ENCODE results near the gene NAPA. TPM values are rescaled to one million over a fixed set of nuclear protein-coding genes. Genes with fewer than 3 reads are reported as not detected.

NAPA gene
- polyA plus RNA-seq, 1 donor from 2014 or later = 100 TPM

GRCh38 chr19:47509973-47510372, 4.9 kb downstream of the NAPA start (continued):
- no peak for TF ChIP-seq CTCF (IDR thresholded peaks at IDR 0.05; ENCODE audit: poor library complexity, severe bottlenecking)

- Histone ChIP-seq H3K36me3 (ENCODE audit: insufficient read depth, low read length) (no peaks in the 10 kb centered on the region), H3K27me3 (ENCODE audit: insufficient read depth, low read depth, low read length) (no peaks in the 10 kb centered on the region), H3K4me2 (ENCODE audit: low read length) (no peak overlapping the region), H3K9me3 (ENCODE audit: low read length) (no peaks in the 10 kb centered on the region), H3K9me2 (ENCODE audit: insufficient read depth, low read length) (no peaks in the 10 kb centered on the region), H4K20me1 (ENCODE audit: insufficient read depth) (no peaks in the 10 kb centered on the region), H3K9ac (ENCODE audit: low read length) (peak overlapping the region; percentile 23), H3K27ac (ENCODE audit: low read length) (no peak overlapping the region), H3K4me3 (ENCODE audit: low read length) (no peak overlapping the region), H2AFZ (ENCODE audit: low read depth, low read length) (no peak overlapping the region), H3K79me2 (replicated peaks; ENCODE audit: insufficient read depth, low read length) (peaks cover 49% of the 10 kb centered on the region), H3F3A (ENCODE audit: insufficient read depth, low read length, poor library complexity, severe bottlenecking) (no peaks in the 10 kb centered on the region)
- TF ChIP-seq MXI1 (conservative IDR thresholded peaks at IDR 0.05; ENCODE audit: poor library complexity, severe bottlenecking) (no peak), REST (IDR thresholded peaks at IDR 0.05; ENCODE audit: borderline replicate concordance) (no peak), RAD21 (conservative IDR thresholded peaks at IDR 0.05) (no peak), SMC3 (conservative IDR thresholded peaks at IDR 0.05; ENCODE audit: poor library complexity) (no peak), TAF1 (IDR thresholded peaks at IDR 0.05; ENCODE audit: low read depth) (no peak), EZH2 (IDR thresholded peaks at IDR 0.05; ENCODE audit: borderline replicate concordance, insufficient read depth, low read length, poor library complexity, severe bottlenecking) (no peak), POLR2AphosphoS5 (IDR thresholded peaks at IDR 0.05) (no peak), EP300 (conservative IDR thresholded peaks at IDR 0.05; ENCODE audit: poor library complexity, severe bottlenecking) (no peak), CTCF (IDR thresholded peaks at IDR 0.05; ENCODE audit: poor library complexity, severe bottlenecking) (no peak)
These were observed 5.6 kb downstream of the NAPA start for GRCh38 chr19:47509170-47509847.
